ENCODE data around the gene C19orf73.
"Not testable (repeated sequence)": the region's sequence is repeated elsewhere in the genome, so short reads cannot be mapped to it uniquely, and the experiment has no call there.

Gene C19orf73

GRCh38 chr19:49148784-49149651, 30.1 kb upstream of the C19orf73 start:
- peak; percentile 99 for DNase-seq

GRCh38 chr19:49148044-49148682, 29.2 kb upstream of the C19orf73 start:
- DNase-seq = no peak

GRCh38 chr19:49146408-49146770, 27.4 kb upstream of the C19orf73 start:
- not testable (repeated sequence) for DNase-seq

- peak; percentile 35 to 38 for DNase-seq
Measured at GRCh38 chr19:49145573-49146407, 26.8 kb upstream of the C19orf73 start.

GRCh38 chr19:49142866-49143335, 24.0 kb upstream of the C19orf73 start:
- no peak for DNase-seq

- DNase-seq = no peak
Measured at GRCh38 chr19:49141352-49141751, 22.4 kb upstream of the C19orf73 start.

GRCh38 chr19:49140951-49141350, 22.0 kb upstream of the C19orf73 start:
- DNase-seq = no peak

- no peak for DNase-seq
Measured at GRCh38 chr19:49136771-49137171, 17.8 kb upstream of the C19orf73 start.

- DNase-seq = no peak
Measured at GRCh38 chr19:49135686-49136085, 16.7 kb upstream of the C19orf73 start.

- DNase-seq = peak; percentile 90 to 91
Measured at GRCh38 chr19:49133621-49134454, 14.9 kb upstream of the C19orf73 start.

- peak; percentile 80 to 88 for DNase-seq
Measured at GRCh38 chr19:49132974-49133609, 14.1 kb upstream of the C19orf73 start.

- DNase-seq = no peak
Measured at GRCh38 chr19:49130325-49130724, 11.4 kb upstream of the C19orf73 start.

GRCh38 chr19:49129238-49129583, 10.3 kb upstream of the C19orf73 start:
- peak; percentile 22 to 84 for DNase-seq

- DNase-seq = no peak
Measured at GRCh38 chr19:49128545-49129237, 9.7 kb upstream of the C19orf73 start.

- DNase-seq = peak; percentile 98
Measured at GRCh38 chr19:49127674-49128544, 9.0 kb upstream of the C19orf73 start.

- not testable (repeated sequence) for DNase-seq
Measured at GRCh38 chr19:49127225-49127624, 8.3 kb upstream of the C19orf73 start.

GRCh38 chr19:49126575-49126974, 7.6 kb upstream of the C19orf73 start:
- no peak for DNase-seq

- DNase-seq = no peak
Measured at GRCh38 chr19:49125025-49125731, 6.2 kb upstream of the C19orf73 start.

- not testable (repeated sequence) for DNase-seq
Measured at GRCh38 chr19:49123285-49123684, 4.3 kb upstream of the C19orf73 start.
